Activated T-helper 1 cell treated with anti-CD3 and anti-CD28 coated beads, Interleukin-12 subunit alpha, Interleukin-12 subunit beta, Interleukin-2, Interleukin-4 antibody, amounts not matched to agents 30 ng/mL and 10 ng/mL and 1 ng/mL, durations not matched to agents 14 hours and 24 hours and 36 hours (primary cell): ENCODE data around the gene ADAMTS16. TPM values are rescaled to one million over a fixed set of nuclear protein-coding genes. Genes with fewer than 3 reads are reported as not detected.

Source experiments
- DNase-seq: peaks from one replicate; pipeline ENCODE4 v3.0.0; 2021; ENCODE audit warnings: low spot score
- H3K27ac Mint-ChIP-seq: one replicate; pipeline ENCODE4 v1.8.0; 2021; ENCODE audit warnings: mild to moderate bottlenecking, mixed read lengths
- H3K27me3 Mint-ChIP-seq: one replicate; pipeline ENCODE4 v1.8.0; 2022; ENCODE audit warnings: mild to moderate bottlenecking, moderate library complexity, mixed read lengths; ENCODE audit not compliant: insufficient read depth
- H3K36me3 Mint-ChIP-seq: one replicate; pipeline ENCODE4 v1.8.0; 2021; ENCODE audit warnings: low read depth, mixed read lengths
- H3K4me1 Mint-ChIP-seq: one replicate; pipeline ENCODE4 v1.8.0; 2021; ENCODE audit warnings: low read depth, mixed read lengths
- H3K4me3 Mint-ChIP-seq: one replicate; pipeline ENCODE4 v1.8.0; 2021; ENCODE audit warnings: mild to moderate bottlenecking, moderate library complexity, mixed read lengths
- H3K9me3 Mint-ChIP-seq: one replicate; pipeline ENCODE4 v1.8.0; 2021; ENCODE audit warnings: mixed read lengths
- intact Hi-C: fragments of 100-400 bp; cut with micrococcal nuclease; formaldehyde crosslinking; loops from one replicate; pipeline ENCODE4 v1.15.1; 2024
- total RNA-seq: library from RNA; stranded (reverse); gene quantifications from 2 replicates; pipeline ENCODE4 v1.2.3, GENCODE V29; 2022

Gene ADAMTS16
- total RNA-seq, 1 donor from 2014 or later: not detected

DNA sequence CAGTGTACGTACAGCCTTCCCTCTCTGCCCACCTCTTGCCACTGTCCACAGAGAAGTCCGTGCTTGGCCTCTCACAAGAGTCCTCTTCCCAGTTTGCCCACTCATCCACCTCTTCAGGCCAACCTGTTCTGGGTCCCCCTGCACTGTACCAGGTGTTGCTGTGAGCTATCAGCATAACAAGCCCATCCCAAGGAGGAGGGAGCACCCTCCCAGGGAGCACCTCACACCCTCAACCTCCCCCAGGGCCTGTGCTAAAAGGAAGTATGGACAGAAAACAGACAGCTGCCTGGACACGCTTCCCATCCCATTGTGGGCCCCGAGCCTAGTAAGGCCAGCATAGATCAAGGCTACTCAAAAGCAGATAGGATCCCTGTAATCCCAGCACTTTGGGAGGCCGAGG is 168.2 kb downstream of the ADAMTS16 start:
- Mint-ChIP-seq H3K4me1 (no peaks in the 10 kb centered on the region), H3K4me3 (no peak overlapping the region), H3K9me3 (no peaks in the 10 kb centered on the region), H3K27ac (no peak overlapping the region), H3K27me3 (no peaks in the 10 kb centered on the region), H3K36me3 (no peaks in the 10 kb centered on the region)
- intact Hi-C loops: no loop called here
- no peak for DNase-seq

DNA sequence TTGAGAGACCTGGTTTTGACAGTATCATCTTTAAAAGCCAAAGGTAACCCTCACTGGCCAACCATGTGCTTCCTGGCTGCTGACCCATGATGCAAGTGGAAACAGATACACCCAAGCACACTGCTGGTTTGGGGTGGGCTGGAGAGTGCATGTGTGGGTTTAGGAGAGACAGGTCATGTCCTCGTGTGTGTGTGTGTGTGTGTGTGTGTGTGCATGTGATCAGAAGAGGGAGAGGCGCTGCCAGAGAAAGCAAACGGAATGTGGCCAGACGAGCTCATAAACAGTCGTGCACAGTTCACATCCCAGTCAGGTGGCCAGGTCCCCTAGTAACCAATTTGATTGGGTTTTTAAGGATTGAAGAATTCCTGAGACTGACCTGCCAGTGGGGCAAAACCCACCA is 169.5 kb downstream of the ADAMTS16 start:
- H3K4me3 Mint-ChIP-seq: no peak overlapping the region
- intact Hi-C loops: no loop called here

DNA sequence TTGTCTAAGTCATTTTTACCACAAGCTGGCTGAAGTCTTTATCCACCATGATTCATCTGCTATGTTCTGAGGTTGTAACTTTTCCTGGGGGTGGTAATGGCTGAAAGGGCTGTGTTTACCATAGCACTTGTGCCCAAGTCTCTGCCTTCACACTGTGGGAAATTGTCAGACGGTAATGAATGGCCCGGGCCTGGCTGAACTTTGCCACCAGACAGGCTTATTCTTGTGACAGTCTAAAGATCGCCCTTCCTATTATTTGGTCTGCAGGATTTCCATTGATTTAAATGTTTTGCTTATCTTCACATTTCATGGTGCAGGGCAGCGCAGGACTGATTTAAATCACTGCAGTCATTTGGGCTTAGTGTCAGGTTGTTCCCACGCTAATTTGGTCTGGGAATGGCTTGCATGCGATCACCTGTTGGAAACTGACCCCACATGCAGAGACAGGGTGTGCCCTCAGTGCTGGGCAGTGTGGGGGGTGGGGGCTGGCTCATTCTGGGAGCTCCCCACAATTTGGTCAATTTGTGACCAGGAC is 173.0 kb downstream of the ADAMTS16 start:
- intact Hi-C loops: no loop called here
- Mint-ChIP-seq H3K9me3 (peaks cover 3% of the 10 kb centered on the region), H3K36me3 (no peaks in the 10 kb centered on the region), H3K27ac (no peak overlapping the region), H3K4me1 (no peaks in the 10 kb centered on the region), H3K27me3 (no peaks in the 10 kb centered on the region), H3K4me3 (no peak overlapping the region)
- no peak for DNase-seq

More for the DNA sequence above, 169.5 kb downstream of the ADAMTS16 start:
- DNase-seq: no peak
- H3K9me3 Mint-ChIP-seq: no peaks in the 10 kb centered on the region
- no peak overlapping the region for H3K27ac Mint-ChIP-seq
- H3K4me1 Mint-ChIP-seq: no peaks in the 10 kb centered on the region
- no peaks in the 10 kb centered on the region for H3K27me3 Mint-ChIP-seq
- H3K36me3 Mint-ChIP-seq: no peaks in the 10 kb centered on the region

DNA sequence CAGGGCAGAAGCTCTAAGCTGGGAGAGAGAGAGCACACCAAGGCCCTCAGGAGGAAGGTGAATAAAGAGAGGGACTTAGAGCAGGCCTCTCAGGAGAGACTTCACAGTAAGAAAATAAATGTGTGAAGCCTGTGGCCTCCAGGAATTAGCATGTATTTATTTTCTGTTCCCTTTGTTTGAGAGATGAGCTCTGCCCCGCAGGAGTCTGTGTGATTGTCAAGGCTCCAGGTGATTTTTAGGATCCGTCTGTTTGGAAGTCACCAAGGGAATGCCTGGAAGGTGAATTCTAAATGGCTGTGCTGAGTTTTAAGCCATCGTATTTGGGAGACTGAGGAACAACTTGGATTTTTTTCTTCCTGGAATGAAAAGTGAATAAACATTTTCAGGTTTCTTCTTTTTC is 174.0 kb downstream of the ADAMTS16 start:
- DNase-seq: no peak
- Mint-ChIP-seq H3K36me3 (no peaks in the 10 kb centered on the region), H3K27me3 (no peaks in the 10 kb centered on the region), H3K27ac (no peak overlapping the region), H3K4me1 (no peaks in the 10 kb centered on the region), H3K4me3 (no peak overlapping the region), H3K9me3 (peaks cover 3% of the 10 kb centered on the region)
- intact Hi-C loops: no loop called here

DNA sequence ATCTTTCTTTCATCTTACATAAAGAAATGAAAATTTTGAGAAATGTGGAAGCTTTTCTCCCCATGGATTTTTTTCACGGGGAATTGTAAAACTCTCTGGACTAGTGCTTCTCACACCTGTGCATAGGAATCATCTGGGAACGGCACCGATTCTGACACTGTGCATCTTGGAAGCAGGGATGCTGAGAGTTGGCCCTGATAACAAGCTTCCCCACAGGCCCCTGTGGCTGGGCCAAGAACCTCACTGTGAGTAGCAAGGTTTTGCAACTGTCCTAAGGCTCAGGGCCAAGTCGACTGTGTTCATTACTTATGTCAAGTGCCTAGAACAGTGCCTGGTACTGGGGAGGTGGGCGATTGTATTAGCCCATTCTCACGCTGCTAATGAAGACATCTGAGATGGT is 174.5 kb downstream of the ADAMTS16 start:
- no peaks in the 10 kb centered on the region for H3K36me3 Mint-ChIP-seq
- H3K27ac Mint-ChIP-seq: no peak overlapping the region
- H3K27me3 Mint-ChIP-seq: no peaks in the 10 kb centered on the region
- no peak overlapping the region for H3K4me3 Mint-ChIP-seq
- intact Hi-C loops: no loop called here
- H3K9me3 Mint-ChIP-seq: peaks cover 3% of the 10 kb centered on the region
- DNase-seq: no peak
- no peaks in the 10 kb centered on the region for H3K4me1 Mint-ChIP-seq

DNA sequence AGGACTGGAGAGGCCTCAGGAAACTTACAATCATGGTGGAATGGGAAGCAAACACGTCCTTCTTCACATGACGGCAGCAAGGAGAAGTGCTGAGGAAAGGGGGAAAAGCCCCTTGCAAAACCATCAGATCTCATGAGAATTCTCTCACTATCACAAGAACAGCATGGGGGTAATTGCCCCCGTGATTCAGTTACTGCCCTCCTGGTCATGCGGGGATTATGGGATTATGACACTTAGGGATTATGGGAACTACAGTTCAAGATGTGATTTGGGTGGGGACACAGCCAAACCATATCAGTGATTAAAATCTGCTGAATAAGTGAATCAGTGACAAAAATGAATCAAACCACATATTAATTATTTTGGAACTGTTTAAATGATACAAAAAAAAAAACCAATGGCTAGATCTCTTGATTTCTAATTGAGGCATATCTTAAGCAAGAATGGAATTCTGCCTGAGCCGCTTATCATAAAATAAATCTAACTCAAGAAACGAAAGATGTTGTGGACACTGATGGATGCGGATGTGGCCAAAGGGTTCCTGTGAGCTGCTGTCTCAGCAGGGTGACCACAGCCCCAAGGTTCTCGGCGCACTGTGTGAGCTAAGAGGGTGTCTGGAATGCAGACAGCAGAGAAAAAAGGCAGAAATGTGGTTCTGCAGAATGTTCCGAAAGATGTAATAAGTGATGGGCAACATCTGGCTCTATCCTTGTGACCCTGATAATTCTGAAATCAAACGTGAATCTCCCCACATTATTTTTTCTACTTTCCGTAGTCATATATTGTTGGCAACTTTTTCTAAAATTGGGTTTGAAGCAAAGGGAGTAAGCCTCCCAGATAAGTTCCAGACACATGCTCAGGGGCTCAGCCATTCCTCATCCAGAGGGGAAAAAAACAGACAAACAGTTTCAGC is 175.2 kb downstream of the ADAMTS16 start:
- H3K36me3 Mint-ChIP-seq: no peaks in the 10 kb centered on the region
- peaks cover 3% of the 10 kb centered on the region for H3K9me3 Mint-ChIP-seq
- H3K4me3 Mint-ChIP-seq: no peak overlapping the region
- intact Hi-C loops: no loop called here
- DNase-seq: no peak
- no peaks in the 10 kb centered on the region for H3K27me3 Mint-ChIP-seq
- no peak overlapping the region for H3K27ac Mint-ChIP-seq
- H3K4me1 Mint-ChIP-seq: no peaks in the 10 kb centered on the region

DNA sequence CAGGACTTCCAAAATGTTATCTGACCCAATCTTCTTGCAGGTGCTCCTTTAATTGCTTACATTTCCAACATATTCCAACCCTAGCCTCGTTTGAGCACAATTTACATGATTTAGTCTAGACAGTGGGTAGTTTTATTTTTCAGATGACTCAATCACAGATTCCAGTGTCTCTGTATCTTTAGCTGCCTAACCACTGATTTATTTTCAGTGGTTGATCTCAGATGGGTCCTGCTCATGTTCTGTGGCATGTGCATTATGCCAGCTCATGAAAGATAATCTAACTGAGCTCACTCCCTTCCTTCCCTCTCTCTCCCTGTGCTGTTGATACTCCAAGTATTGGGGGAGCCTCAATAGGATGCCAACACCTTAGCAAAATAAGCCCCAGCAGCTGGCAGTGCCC is 176.2 kb downstream of the ADAMTS16 start:
- intact Hi-C loops: no loop called here
- no peaks in the 10 kb centered on the region for H3K36me3 Mint-ChIP-seq

DNA sequence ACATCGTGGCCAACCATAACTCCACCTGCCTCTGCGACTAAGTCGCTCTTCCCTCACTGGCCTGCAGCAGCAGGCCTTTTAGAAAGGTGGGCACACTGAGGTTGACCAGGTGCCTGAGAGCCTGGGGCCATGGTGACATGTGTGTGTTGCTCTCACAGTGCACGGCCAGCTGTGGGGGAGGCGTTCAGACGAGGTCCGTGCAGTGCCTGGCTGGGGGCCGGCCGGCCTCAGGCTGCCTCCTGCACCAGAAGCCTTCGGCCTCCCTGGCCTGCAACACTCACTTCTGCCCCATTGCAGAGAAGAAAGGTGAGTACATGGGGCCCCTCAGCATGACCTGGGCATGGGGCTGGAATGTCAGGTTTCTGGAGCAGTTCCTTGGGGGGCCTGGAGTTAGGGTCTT is 177.8 kb downstream of the ADAMTS16 start:
- H3K36me3 Mint-ChIP-seq: no peaks in the 10 kb centered on the region
- no peaks in the 10 kb centered on the region for H3K27me3 Mint-ChIP-seq
- no peak overlapping the region for H3K4me3 Mint-ChIP-seq
- DNase-seq: no peak
- no peaks in the 10 kb centered on the region for H3K4me1 Mint-ChIP-seq
- intact Hi-C loops: no loop called here
- peaks cover 3% of the 10 kb centered on the region for H3K9me3 Mint-ChIP-seq
- H3K27ac Mint-ChIP-seq: no peak overlapping the region

More for the DNA sequence above, 176.2 kb downstream of the ADAMTS16 start:
- Mint-ChIP-seq H3K9me3 (peaks cover 3% of the 10 kb centered on the region), H3K27ac (no peak overlapping the region), H3K4me3 (no peak overlapping the region), H3K4me1 (no peaks in the 10 kb centered on the region), H3K27me3 (no peaks in the 10 kb centered on the region)
- no peak for DNase-seq

DNA sequence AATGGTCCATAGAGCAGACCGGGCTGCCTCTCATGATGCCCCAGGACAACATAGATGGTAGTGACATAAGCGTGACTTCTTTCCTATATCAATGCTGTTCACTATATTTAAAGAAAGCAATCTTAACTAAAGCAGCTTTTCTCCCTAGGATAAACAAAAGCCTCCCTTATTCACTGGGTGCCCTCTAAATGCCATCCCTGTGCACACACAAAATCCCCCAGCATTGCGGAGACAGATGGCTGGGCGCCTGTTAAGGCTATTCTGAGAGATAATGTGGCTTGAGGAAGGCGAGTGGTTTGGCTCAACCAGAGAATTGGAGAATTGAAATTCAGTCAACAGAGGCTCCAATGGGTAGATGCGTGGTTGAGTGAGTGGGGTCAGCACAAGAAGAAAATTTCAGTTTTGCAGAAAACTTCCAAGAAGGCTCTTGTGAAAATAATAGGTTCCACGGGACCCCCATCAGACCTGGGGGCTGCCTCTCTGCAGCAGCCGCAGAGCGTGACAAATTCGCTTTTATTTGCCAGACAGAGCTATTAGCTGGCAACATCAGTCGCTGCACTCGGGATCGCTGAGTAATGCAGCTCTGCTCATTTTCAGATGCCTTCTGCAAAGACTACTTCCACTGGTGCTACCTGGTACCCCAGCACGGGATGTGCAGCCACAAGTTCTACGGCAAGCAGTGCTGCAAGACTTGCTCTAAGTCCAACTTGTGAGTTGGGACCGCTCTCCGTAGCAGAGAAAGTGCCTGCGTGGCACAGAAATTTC is 178.5 kb downstream of the ADAMTS16 start:
- H3K9me3 Mint-ChIP-seq: peaks cover 3% of the 10 kb centered on the region
- no peak for DNase-seq
- intact Hi-C loops: no loop called here
- H3K36me3 Mint-ChIP-seq: no peaks in the 10 kb centered on the region
- H3K27me3 Mint-ChIP-seq: no peaks in the 10 kb centered on the region
- H3K4me3 Mint-ChIP-seq: no peak overlapping the region
- H3K27ac Mint-ChIP-seq: no peak overlapping the region
- no peaks in the 10 kb centered on the region for H3K4me1 Mint-ChIP-seq

DNA sequence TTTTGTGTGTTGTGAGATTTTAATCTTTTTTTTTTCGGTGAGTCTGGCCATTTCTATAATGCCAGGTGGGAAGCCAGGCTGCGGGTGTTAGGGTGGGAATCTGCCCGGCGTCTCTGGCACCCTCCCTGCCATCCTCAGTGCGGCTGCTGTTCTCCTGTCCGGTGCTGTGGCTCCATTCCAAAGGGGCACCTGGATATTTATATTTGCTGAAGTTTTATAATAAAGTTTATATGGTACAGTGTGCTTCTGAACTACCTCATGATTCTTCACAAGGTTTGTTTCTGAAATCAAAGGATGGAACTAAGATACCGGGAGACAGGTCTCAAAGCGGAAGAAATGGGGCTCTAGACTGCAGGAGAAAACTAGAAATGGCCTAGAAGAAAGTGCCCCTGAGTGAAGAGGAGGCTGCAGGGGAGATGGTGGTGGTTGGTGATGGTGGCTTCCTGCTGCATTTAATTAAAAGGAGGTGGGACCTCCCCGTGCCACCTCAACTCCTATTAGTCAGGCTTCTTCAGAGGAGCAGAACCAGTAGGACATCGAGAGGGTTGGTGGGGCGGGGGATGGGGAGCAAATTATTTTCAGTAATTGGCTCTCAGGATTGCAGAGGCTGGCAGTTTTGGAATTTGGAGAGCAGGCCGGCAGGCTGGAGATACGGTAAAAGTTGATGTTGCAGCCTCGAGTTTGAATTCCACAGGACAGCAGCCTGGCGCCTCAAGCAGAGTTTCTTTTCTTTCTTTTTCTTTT is 180.1 kb downstream of the ADAMTS16 start:
- intact Hi-C loops: no loop called here
- H3K27me3 Mint-ChIP-seq: no peaks in the 10 kb centered on the region
- H3K4me3 Mint-ChIP-seq: no peak overlapping the region
- DNase-seq: no peak
- H3K36me3 Mint-ChIP-seq: no peaks in the 10 kb centered on the region
- no peak overlapping the region for H3K27ac Mint-ChIP-seq
- peaks cover 9% of the 10 kb centered on the region for H3K9me3 Mint-ChIP-seq
- H3K4me1 Mint-ChIP-seq: no peaks in the 10 kb centered on the region

DNA sequence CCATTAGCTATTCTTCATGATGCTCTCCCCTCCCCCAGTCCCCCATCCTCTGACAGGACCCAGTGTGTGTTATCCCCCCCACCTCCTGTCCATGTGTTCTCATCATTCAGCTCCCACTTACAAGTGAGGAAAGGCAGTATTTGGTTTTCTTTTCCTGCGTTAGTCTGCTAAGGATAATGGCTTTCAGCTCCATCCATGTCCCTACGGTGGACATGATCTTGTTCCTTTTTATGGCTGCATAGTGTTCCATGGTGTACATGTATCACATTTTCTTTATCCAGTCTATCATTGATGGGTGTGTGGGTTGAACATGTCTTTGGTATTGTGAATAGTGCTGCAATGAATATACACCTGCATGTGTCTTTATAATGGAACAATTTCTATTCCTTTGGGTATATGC is 181.0 kb downstream of the ADAMTS16 start:
- Mint-ChIP-seq H3K4me3 (no peak overlapping the region), H3K9me3 (peaks cover 9% of the 10 kb centered on the region), H3K36me3 (no peaks in the 10 kb centered on the region), H3K27me3 (no peaks in the 10 kb centered on the region), H3K4me1 (no peaks in the 10 kb centered on the region), H3K27ac (no peak overlapping the region)
- no peak for DNase-seq
- intact Hi-C loops: no loop called here

DNA sequence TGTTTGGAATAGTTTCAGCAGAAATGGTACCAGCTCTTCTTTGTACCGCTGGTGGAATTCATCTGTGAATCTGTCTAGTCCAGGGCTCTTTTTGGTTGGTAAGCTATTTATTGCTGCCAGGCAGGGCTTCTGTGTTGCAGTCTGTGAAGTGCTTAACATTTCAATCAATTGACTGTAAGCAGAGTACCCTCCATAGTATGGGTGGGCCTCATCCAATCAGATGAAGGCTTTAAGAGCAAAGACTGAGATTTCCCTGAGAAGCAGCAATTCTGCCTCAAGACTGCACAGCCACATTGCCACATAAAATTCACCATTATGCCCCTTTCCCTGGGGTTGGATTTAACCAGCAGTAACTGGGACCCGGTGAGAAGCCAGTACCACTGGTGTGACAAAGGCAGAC is 183.4 kb downstream of the ADAMTS16 start:
- Mint-ChIP-seq H3K36me3 (no peaks in the 10 kb centered on the region), H3K27me3 (no peaks in the 10 kb centered on the region), H3K4me3 (no peak overlapping the region), H3K27ac (no peak overlapping the region), H3K4me1 (no peaks in the 10 kb centered on the region), H3K9me3 (peaks cover 13% of the 10 kb centered on the region)
- intact Hi-C loops: no loop called here
- no peak for DNase-seq
